PFSK-1 (cell line): ENCODE results near the gene MGAT5.

Experiments
- POLR2AphosphoS5 ChIP-seq: IDR thresholded peaks from 2 replicates; pipeline ENCODE4 v1.6.1; 2012; ENCODE audit warnings: low read depth, mild to moderate bottlenecking, control low read depth, low read length, moderate library complexity
- TAF1 ChIP-seq: IDR thresholded peaks from 2 replicates; pipeline ENCODE4 v1.6.1; 2012; ENCODE audit warnings: low read length, control low read depth, borderline replicate concordance; ENCODE audit not compliant: insufficient read depth
- TF ChIP-seq, protein P1 (sequence below), 2 experiments: IDR thresholded peaks; 2 replicates each; pipeline versions ENCODE4 v1.6.1 to v1.8.0; 2011 to 2012; ENCODE audit warnings: low read depth in 2 of 2, low read length in 2 of 2, control low read depth in 1 of 2, inconsistent platforms in 1 of 2, mild to moderate bottlenecking in 1 of 2, moderate library complexity in 1 of 2; ENCODE audit not compliant: insufficient read depth in 1 of 2

DNA sequence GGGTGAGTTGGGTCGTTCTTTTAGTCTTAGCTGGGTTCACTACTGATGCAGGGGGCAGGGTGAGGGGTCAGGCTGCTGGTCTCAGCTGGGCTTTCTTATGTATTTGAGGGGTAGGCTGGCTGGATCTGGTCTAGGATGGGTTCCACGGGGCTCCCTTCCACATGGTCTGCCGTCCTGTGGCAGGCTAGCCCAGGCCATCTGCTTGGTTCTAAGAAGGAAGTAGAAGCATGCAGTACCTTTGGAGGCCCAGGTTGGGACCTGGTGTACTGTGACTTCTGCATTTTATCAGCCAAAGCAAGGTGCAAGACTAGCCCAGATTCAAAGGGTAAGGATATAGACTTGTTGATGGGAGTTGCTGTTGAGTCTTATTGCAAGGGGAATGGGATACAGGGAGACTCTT lies 35.5 kb upstream of the MGAT5 start:
- TF ChIP-seq TAF1: no peak
- TF ChIP-seq POLR2AphosphoS5: no peak
- TF ChIP-seq, protein P1, sequence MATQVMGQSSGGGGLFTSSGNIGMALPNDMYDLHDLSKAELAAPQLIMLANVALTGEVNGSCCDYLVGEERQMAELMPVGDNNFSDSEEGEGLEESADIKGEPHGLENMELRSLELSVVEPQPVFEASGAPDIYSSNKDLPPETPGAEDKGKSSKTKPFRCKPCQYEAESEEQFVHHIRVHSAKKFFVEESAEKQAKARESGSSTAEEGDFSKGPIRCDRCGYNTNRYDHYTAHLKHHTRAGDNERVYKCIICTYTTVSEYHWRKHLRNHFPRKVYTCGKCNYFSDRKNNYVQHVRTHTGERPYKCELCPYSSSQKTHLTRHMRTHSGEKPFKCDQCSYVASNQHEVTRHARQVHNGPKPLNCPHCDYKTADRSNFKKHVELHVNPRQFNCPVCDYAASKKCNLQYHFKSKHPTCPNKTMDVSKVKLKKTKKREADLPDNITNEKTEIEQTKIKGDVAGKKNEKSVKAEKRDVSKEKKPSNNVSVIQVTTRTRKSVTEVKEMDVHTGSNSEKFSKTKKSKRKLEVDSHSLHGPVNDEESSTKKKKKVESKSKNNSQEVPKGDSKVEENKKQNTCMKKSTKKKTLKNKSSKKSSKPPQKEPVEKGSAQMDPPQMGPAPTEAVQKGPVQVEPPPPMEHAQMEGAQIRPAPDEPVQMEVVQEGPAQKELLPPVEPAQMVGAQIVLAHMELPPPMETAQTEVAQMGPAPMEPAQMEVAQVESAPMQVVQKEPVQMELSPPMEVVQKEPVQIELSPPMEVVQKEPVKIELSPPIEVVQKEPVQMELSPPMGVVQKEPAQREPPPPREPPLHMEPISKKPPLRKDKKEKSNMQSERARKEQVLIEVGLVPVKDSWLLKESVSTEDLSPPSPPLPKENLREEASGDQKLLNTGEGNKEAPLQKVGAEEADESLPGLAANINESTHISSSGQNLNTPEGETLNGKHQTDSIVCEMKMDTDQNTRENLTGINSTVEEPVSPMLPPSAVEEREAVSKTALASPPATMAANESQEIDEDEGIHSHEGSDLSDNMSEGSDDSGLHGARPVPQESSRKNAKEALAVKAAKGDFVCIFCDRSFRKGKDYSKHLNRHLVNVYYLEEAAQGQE (IDR thresholded peaks at IDR 0.05; ENCODE audit: insufficient read depth in 1 of 2, low read depth in 2 of 2, low read length in 2 of 2): no peak
